K562 treated with DMSO at 1 percent for 24 hours (cell line): Measurements from ENCODE around the gene LTC4S. TPM values are rescaled to one million over a fixed set of nuclear protein-coding genes. Genes with fewer than 3 reads are reported as not detected.

Experiments
- total RNA-seq: library from RNA; unstranded; fragments of 300-600 nt; gene quantifications from 2 replicates; pipeline ENCODE4 v1.2.3, GENCODE V29; 2022; ENCODE audit warnings: low read depth; ENCODE audit not compliant: insufficient read depth

The LTC4S gene, protein sequence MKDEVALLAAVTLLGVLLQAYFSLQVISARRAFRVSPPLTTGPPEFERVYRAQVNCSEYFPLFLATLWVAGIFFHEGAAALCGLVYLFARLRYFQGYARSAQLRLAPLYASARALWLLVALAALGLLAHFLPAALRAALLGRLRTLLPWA
- total RNA-seq, result not detected in 2 replicates

DNA sequence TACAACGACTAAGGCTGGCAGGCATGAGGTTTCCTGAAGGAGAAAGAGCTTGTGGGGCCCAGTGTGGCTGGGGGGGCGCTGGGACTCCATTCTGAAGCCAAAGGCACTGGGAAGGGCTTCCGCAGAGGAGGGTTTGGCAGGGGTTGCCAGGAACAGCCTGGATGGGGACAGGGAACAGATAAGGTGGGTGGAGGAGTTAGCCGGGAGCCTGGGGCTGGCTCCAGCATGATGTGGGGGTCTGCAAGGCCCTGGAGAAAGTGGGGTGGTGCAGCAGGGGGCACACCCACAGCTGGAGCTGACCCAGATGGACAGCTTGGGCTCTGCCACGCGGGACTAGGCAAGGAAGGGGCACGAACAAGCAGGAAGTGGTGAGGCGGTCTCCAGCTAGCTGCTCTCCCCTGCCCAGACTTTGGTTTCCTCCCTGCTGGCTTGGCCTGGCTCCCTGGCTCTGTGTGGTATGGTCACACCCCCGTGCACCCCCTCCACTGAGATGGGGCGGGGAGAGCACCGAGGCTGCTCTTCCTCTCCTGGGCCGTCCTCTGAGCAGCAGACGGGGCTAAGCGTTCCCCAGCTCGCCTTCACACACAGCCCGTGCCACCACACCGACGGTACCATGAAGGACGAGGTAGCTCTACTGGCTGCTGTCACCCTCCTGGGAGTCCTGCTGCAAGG is at the start of gene LTC4S:
TSS of gene LTC4S (plus strand) at position 519 of the 672 bp plus-strand sequence. CDS start at position 614, 95 bp downstream.

GRCh38 chr5:179806250-179807048 is 12.7 kb downstream of the LTC4S start, which contains the start of gene MGAT4B:
MGAT4B (minus strand) TSS chr5:179806866; CDS start chr5:179806583, 283 bp downstream.

GRCh38 chr5:179820483-179821297 is 26.9 kb downstream of the LTC4S start, which contains the start of gene SQSTM1:
SQSTM1 (plus strand) TSS chr5:179820905; CDS start chr5:179820937, 32 bp downstream.

Other genes starting within 250 kb of the LTC4S start
- 24.5 and 25.2 TPM in 2 replicates for gene RUFY1, start 243.4 kb upstream of the LTC4S start, total RNA-seq
- 150 and 166 TPM in 2 replicates for gene HNRNPH1, start 170.3 kb upstream of the LTC4S start, total RNA-seq
- gene CBY3, start 113.0 kb upstream of the LTC4S start, total RNA-seq, result not detected in 2 replicates
- 237 and 247 TPM in 2 replicates for gene CANX, start 95.0 kb upstream of the LTC4S start, total RNA-seq
- gene MAML1, start 61.2 kb upstream of the LTC4S start, total RNA-seq, result 18.6 and 19.4 TPM in 2 replicates
- 209 and 228 TPM in 2 replicates for gene MGAT4B, start 12.9 kb downstream of the LTC4S start, total RNA-seq
- 617 and 671 TPM in 2 replicates for gene SQSTM1, start 26.9 kb downstream of the LTC4S start, total RNA-seq
- 19.1 and 21.7 TPM in 2 replicates for gene MRNIP, start 64.8 kb downstream of the LTC4S start, total RNA-seq
- gene TBC1D9B, start 113.9 kb downstream of the LTC4S start, total RNA-seq, result 43.6 and 50.5 TPM in 2 replicates